Panc1 (cell line): ENCODE results near the gene PRR30. TPM values are rescaled to one million over a fixed set of nuclear protein-coding genes. Genes with fewer than 3 reads are reported as not detected.

Source experiments
- ATAC-seq: fragments of 200-7000 bp; cut with Tn5 transposase; 2 replicates; pipeline ENCODE4 v1.9.1; 2020; ENCODE audit warnings: mild to moderate bottlenecking, moderate library complexity
- BruUV-seq: library from RNA; stranded (reverse); fragments of 400-500 nt; replicated peaks from 2 replicates; lab custom pipeline; 2021; lab: Mats Ljungman, UMichigan
- CTCF ChIA-PET: fragments of 300-600 bp; sonication (Branson Sonifier 250); formaldehyde crosslinking; loops from one replicate; lab custom pipeline; 2022; ENCODE audit warnings: antibody characterized with exemption; lab: Charles Lee
- POLR2A ChIA-PET: fragments of 300-600 bp; sonication (Branson Sonifier 250); formaldehyde crosslinking; loops from one replicate; lab custom pipeline; 2022; ENCODE audit warnings: antibody characterized with exemption; lab: Charles Lee
- DNase-seq: peaks from one replicate; pipeline ENCODE4 v3.0.0-alpha.2; 2010; ENCODE audit warnings: low read depth, low spot score
- H3K27ac ChIP-seq: 2 replicates; pipeline ENCODE4 v1.5.1; 2011; ENCODE audit warnings: mild to moderate bottlenecking, low read length, inconsistent platforms
- H3K27me3 ChIP-seq: fragments of 200-500 bp; sonication (Bioruptor generic); 2 replicates; pipeline ENCODE4 v1.6.0; 2014; ENCODE audit warnings: low read length, inconsistent platforms; ENCODE audit not compliant: control insufficient read depth, insufficient read depth
- H3K36me3 ChIP-seq: fragments of 200-500 bp; sonication (Bioruptor generic); 2 replicates; pipeline ENCODE4 v1.5.1; 2014; ENCODE audit warnings: inconsistent platforms, mild to moderate bottlenecking, low read length, moderate library complexity; ENCODE audit not compliant: control insufficient read depth, insufficient read depth
- H3K4me1 ChIP-seq: 2 replicates; pipeline ENCODE4 v1.5.1; 2011; ENCODE audit warnings: inconsistent platforms, mild to moderate bottlenecking, low read length, moderate library complexity; ENCODE audit not compliant: control insufficient read depth, insufficient read depth
- H3K4me3 ChIP-seq, 2 experiments: 2 replicates each; pipeline ENCODE4 v1.5.1; 2011 to 2012; ENCODE audit warnings: low read depth in 2 of 2, low read length in 2 of 2, mild to moderate bottlenecking in 2 of 2, inconsistent platforms in 1 of 2, moderate library complexity in 1 of 2
- H3K9me3 ChIP-seq: fragments of 200-500 bp; sonication (Bioruptor generic); 2 replicates; pipeline ENCODE4 v1.5.1; 2014; ENCODE audit warnings: low read depth, mild to moderate bottlenecking, inconsistent platforms, low read length, moderate library complexity; ENCODE audit not compliant: control insufficient read depth, insufficient read depth
- CTCF ChIP-seq: fragments of 450-650 bp; IDR thresholded peaks from 2 replicates; pipeline ENCODE4 v1.5.1; 2017; ENCODE audit warnings: mild to moderate bottlenecking
- POLR2AphosphoS5 ChIP-seq: IDR thresholded peaks from 2 replicates; pipeline ENCODE4 v1.6.1; 2012; ENCODE audit warnings: mild to moderate bottlenecking, low read depth, low read length, moderate library complexity
- SIN3A ChIP-seq: IDR thresholded peaks from 2 replicates; pipeline ENCODE4 v1.6.1; 2012; ENCODE audit warnings: low read depth, mild to moderate bottlenecking, low read length, moderate library complexity, borderline replicate concordance; ENCODE audit not compliant: insufficient read depth
- TCF7L2 ChIP-seq: IDR thresholded peaks from 2 replicates; pipeline ENCODE4 v1.6.1; 2011; ENCODE audit warnings: mild to moderate bottlenecking, low read depth, low read length, inconsistent platforms
- in situ Hi-C: cut with HindIII; loops from 2 replicates; pipeline ENCODE4 v1.10.0; 2016; ENCODE audit warnings: low sequenced_read_pairs, low pct_unique_long_range_greater_than_20kb
- intact Hi-C: fragments of 100-400 bp; cut with micrococcal nuclease; formaldehyde crosslinking; loops from one replicate; pipeline ENCODE4 v1.10.0; 2022; ENCODE audit not compliant: unreplicated experiment
- total RNA-seq: library from RNA; stranded (reverse); gene quantifications from one replicate; pipeline ENCODE4 v1.2.1, GENCODE V29; 2021; ENCODE audit not compliant: unreplicated experiment
- TF ChIP-seq, protein P1 (sequence below), 2 experiments: IDR thresholded peaks; 2 replicates each; pipeline ENCODE4 v1.6.1; 2011 to 2012; ENCODE audit warnings: low read depth in 2 of 2, control low read depth in 1 of 2, low read length in 1 of 2, mild to moderate bottlenecking in 1 of 2, moderate library complexity in 1 of 2; ENCODE audit not compliant: insufficient read depth in 1 of 2

Gene PRR30
- total RNA-seq, 1 experiment from 2014 or later: not detected

- no TSS peak for BruUV-seq
- TF ChIP-seq TCF7L2 (no peak), POLR2AphosphoS5 (no peak), CTCF (no peak), SIN3A (no peak)
- TF ChIP-seq, protein P1, sequence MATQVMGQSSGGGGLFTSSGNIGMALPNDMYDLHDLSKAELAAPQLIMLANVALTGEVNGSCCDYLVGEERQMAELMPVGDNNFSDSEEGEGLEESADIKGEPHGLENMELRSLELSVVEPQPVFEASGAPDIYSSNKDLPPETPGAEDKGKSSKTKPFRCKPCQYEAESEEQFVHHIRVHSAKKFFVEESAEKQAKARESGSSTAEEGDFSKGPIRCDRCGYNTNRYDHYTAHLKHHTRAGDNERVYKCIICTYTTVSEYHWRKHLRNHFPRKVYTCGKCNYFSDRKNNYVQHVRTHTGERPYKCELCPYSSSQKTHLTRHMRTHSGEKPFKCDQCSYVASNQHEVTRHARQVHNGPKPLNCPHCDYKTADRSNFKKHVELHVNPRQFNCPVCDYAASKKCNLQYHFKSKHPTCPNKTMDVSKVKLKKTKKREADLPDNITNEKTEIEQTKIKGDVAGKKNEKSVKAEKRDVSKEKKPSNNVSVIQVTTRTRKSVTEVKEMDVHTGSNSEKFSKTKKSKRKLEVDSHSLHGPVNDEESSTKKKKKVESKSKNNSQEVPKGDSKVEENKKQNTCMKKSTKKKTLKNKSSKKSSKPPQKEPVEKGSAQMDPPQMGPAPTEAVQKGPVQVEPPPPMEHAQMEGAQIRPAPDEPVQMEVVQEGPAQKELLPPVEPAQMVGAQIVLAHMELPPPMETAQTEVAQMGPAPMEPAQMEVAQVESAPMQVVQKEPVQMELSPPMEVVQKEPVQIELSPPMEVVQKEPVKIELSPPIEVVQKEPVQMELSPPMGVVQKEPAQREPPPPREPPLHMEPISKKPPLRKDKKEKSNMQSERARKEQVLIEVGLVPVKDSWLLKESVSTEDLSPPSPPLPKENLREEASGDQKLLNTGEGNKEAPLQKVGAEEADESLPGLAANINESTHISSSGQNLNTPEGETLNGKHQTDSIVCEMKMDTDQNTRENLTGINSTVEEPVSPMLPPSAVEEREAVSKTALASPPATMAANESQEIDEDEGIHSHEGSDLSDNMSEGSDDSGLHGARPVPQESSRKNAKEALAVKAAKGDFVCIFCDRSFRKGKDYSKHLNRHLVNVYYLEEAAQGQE (IDR thresholded peaks at IDR 0.05; ENCODE audit: insufficient read depth in 1 of 2, low read depth in 2 of 2, low read length in 1 of 2): no peak
- Histone ChIP-seq H3K27ac (no peak overlapping the region), H3K9me3 (no peaks in the 10 kb centered on the region), H3K4me1 (peaks cover 5% of the 10 kb centered on the region), H3K27me3 (no peaks in the 10 kb centered on the region), H3K4me3 (no peak overlapping the region), H3K36me3 (peaks cover 4% of the 10 kb centered on the region; the same call in 1 of the 2 replicates)
- ChIA-PET POLR2A (no interaction called here), CTCF (no interaction called here)
- intact Hi-C loops: no loop called here
- in situ Hi-C loops: no loop called here
- ATAC-seq: no peak
- no peak for DNase-seq
Observed at GRCh38 chr2:27130396-27130795, 8.8 kb downstream of the PRR30 start.

DNA sequence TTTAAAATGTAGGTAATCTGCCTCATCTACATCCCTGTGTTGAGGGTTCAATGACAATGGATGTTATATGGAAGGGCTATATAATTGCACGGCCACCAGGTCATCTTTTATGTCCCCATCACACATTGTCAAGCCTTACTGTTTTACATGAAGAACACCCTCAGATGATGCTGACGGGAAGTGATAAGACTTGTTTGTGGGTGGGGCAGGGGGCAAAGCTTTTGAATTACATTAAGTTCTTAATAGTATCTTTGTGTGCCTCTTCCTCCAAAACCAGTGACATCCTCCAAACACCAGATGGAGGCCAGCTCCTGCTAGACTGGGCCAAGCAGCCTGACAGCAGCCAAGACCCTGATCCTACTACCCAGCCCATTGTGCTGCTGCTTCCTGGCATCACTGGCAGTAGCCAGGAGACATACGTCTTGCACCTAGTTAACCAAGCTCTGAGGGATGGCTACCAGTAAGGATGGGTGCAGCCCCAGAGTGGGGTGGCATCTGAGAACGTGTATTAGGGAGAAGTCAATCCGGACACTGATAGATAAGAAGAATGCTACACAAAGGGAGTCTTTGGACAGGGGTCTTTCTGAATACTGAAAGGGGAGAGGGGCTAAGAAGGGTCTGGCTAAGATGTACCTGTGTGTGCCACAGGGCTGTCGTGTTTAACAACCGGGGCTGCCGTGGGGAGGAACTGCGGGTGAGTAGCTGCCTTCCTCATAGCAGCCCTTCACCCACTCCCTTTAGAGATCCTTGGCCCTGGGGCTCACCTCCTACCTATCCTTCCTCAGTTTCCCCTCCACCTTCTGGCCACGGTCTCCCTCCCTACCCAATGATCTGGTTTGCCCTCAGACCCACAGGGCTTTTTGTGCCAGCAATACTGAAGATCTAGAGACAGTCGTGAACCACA is 10.3 kb downstream of the PRR30 start:
- Histone ChIP-seq H3K9me3 (no peaks in the 10 kb centered on the region), H3K36me3 (peaks cover 2% of the 10 kb centered on the region; the same call in 1 of the 2 replicates), H3K4me1 (peaks cover 5% of the 10 kb centered on the region), H3K4me3 (no peak overlapping the region), H3K27ac (no peak overlapping the region), H3K27me3 (no peaks in the 10 kb centered on the region)
- ChIA-PET CTCF (no interaction called here), POLR2A (no interaction called here)
- no peak for DNase-seq
- in situ Hi-C loops: no loop called here
- BruUV-seq: no TSS peak
- TF ChIP-seq, protein P1 (IDR thresholded peaks at IDR 0.05; ENCODE audit: insufficient read depth in 1 of 2, low read depth in 2 of 2, low read length in 1 of 2): no peak
- TF ChIP-seq CTCF: no peak
- no peak for TF ChIP-seq TCF7L2
- no peak; the same call in 1 of the 2 replicates for TF ChIP-seq POLR2AphosphoS5
- no peak for TF ChIP-seq SIN3A
- ATAC-seq: no peak
- intact Hi-C loops: no loop called here
